Ishikawa (cell line): Measurements from ENCODE around the gene UBE2D4.

Source experiments
- CEBPB ChIP-seq: IDR thresholded peaks from 2 replicates; pipeline ENCODE4 v1.6.1; 2012
- EGR1 ChIP-seq: IDR thresholded peaks from 2 replicates; pipeline ENCODE4 v1.6.1; 2012
- EP300 ChIP-seq: IDR thresholded peaks from 2 replicates; pipeline ENCODE4 v1.6.1; 2012; ENCODE audit warnings: borderline replicate concordance
- FOXM1 ChIP-seq: IDR thresholded peaks from 2 replicates; pipeline ENCODE4 v1.6.1; 2012; ENCODE audit warnings: low read depth, borderline replicate concordance
- NFIC ChIP-seq: IDR thresholded peaks from 2 replicates; pipeline ENCODE4 v1.6.1; 2012
- RAD21 ChIP-seq: IDR thresholded peaks from 2 replicates; pipeline ENCODE4 v1.6.1; 2012; ENCODE audit warnings: low read depth
- TAF1 ChIP-seq: IDR thresholded peaks from 2 replicates; pipeline ENCODE4 v1.6.1; 2012; ENCODE audit warnings: low read depth, mild to moderate bottlenecking
- TCF12 ChIP-seq: IDR thresholded peaks from 2 replicates; pipeline ENCODE4 v1.6.1; 2012; ENCODE audit warnings: low read depth
- TEAD4 ChIP-seq: IDR thresholded peaks from 2 replicates; pipeline ENCODE4 v1.6.1; 2012
- YY1 ChIP-seq: IDR thresholded peaks from 2 replicates; pipeline ENCODE4 v1.6.1; 2012; ENCODE audit warnings: low read depth
- ZBTB7A ChIP-seq: IDR thresholded peaks from 2 replicates; pipeline ENCODE4 v1.6.1; 2012; ENCODE audit warnings: low read depth
- TF ChIP-seq, protein P1 (sequence below): IDR thresholded peaks from 2 replicates; pipeline ENCODE4 v1.6.1; 2012
- TF ChIP-seq, protein P2 (sequence below): IDR thresholded peaks from 2 replicates; pipeline ENCODE4 v1.6.1; 2012; ENCODE audit warnings: low read depth, mild to moderate bottlenecking
- TF ChIP-seq, protein P3 (sequence below): IDR thresholded peaks from 2 replicates; pipeline ENCODE4 v1.6.1; 2012

DNA sequence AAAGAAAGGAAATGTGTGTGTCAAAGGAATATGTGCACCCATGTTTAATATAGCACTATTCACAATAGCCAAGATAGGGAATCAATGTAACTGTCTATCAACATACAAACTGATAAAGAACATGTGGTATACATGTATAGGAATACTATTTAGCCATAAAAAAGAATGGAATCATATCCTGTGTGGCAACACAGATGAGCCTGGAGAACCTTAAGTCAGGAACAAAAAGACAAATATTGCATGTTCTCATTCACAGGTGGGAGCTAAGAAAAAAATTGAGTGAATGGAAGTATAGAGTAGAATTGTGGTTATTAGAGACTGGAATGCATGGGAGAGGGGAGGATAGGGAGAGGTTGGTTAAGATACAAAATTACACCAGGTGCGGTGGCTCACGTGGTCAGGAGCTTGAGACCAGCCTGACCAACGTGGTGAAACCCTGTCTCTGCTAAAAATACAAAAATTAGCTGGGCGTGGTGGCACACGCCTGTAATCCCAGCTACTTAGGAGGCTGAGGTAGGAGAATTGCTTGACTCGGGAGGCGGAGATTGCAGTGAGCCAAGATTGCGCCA, 30.3 kb upstream of the UBE2D4 start:
- no peak for TF ChIP-seq TAF1
- no peak for TF ChIP-seq ZBTB7A
- TF ChIP-seq RAD21 = no peak
- TF ChIP-seq, protein P1, sequence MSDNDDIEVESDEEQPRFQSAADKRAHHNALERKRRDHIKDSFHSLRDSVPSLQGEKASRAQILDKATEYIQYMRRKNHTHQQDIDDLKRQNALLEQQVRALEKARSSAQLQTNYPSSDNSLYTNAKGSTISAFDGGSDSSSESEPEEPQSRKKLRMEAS = no peak
- TF ChIP-seq CEBPB = no peak
- TF ChIP-seq EP300 = no peak
- no peak for TF ChIP-seq TEAD4
- TF ChIP-seq YY1 = no peak
- no peak for TF ChIP-seq FOXM1
- no peak for TF ChIP-seq NFIC
- TF ChIP-seq, protein P2, sequence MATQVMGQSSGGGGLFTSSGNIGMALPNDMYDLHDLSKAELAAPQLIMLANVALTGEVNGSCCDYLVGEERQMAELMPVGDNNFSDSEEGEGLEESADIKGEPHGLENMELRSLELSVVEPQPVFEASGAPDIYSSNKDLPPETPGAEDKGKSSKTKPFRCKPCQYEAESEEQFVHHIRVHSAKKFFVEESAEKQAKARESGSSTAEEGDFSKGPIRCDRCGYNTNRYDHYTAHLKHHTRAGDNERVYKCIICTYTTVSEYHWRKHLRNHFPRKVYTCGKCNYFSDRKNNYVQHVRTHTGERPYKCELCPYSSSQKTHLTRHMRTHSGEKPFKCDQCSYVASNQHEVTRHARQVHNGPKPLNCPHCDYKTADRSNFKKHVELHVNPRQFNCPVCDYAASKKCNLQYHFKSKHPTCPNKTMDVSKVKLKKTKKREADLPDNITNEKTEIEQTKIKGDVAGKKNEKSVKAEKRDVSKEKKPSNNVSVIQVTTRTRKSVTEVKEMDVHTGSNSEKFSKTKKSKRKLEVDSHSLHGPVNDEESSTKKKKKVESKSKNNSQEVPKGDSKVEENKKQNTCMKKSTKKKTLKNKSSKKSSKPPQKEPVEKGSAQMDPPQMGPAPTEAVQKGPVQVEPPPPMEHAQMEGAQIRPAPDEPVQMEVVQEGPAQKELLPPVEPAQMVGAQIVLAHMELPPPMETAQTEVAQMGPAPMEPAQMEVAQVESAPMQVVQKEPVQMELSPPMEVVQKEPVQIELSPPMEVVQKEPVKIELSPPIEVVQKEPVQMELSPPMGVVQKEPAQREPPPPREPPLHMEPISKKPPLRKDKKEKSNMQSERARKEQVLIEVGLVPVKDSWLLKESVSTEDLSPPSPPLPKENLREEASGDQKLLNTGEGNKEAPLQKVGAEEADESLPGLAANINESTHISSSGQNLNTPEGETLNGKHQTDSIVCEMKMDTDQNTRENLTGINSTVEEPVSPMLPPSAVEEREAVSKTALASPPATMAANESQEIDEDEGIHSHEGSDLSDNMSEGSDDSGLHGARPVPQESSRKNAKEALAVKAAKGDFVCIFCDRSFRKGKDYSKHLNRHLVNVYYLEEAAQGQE = no peak
- TF ChIP-seq, protein P3, sequence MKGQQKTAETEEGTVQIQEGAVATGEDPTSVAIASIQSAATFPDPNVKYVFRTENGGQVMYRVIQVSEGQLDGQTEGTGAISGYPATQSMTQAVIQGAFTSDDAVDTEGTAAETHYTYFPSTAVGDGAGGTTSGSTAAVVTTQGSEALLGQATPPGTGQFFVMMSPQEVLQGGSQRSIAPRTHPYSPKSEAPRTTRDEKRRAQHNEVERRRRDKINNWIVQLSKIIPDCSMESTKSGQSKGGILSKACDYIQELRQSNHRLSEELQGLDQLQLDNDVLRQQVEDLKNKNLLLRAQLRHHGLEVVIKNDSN = no peak
- no peak for TF ChIP-seq TCF12
- no peak for TF ChIP-seq EGR1
